Neural progenitor cell (in vitro differentiated cells): ENCODE data around the gene DVL1.

Experiments used
- EZH2 ChIP-seq: fragments of 200-600 bp; sonication (generic); IDR thresholded peaks from 2 replicates; pipeline ENCODE4 v1.6.1; 2017; ENCODE audit warnings: antibody characterized with exemption, mild to moderate bottlenecking, moderate library complexity
- EZH2phosphoT487 ChIP-seq: fragments of 200-600 bp; sonication (generic); IDR thresholded peaks from 2 replicates; pipeline ENCODE4 v1.6.1; 2017; ENCODE audit warnings: antibody characterized with exemption
- TF ChIP-seq, protein P1 (sequence below): fragments of 200-600 bp; sonication (generic); IDR thresholded peaks from 2 replicates; pipeline ENCODE4 v1.5.1; 2017; ENCODE audit warnings: antibody characterized with exemption, mild to moderate bottlenecking

DNA sequence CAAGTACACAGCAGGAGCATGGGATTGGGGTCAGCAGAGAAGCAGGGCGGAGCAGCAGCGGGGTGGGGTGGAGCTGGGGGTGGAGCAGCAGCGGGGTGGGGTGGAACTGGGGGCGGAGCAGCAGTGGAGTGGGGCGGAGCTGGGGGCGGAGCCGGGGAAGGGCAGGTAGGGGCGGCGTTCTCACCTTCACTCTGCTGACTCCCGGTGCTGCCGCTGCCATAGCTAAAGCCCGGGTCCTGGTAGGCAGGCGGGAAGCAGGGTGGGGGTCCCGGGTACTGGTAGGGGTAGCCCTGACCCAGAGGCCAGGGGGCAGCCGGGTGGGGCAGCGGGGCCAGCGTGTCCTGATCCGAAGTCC is 11.4 kb downstream of the DVL1 start:
- TF ChIP-seq, protein P1, sequence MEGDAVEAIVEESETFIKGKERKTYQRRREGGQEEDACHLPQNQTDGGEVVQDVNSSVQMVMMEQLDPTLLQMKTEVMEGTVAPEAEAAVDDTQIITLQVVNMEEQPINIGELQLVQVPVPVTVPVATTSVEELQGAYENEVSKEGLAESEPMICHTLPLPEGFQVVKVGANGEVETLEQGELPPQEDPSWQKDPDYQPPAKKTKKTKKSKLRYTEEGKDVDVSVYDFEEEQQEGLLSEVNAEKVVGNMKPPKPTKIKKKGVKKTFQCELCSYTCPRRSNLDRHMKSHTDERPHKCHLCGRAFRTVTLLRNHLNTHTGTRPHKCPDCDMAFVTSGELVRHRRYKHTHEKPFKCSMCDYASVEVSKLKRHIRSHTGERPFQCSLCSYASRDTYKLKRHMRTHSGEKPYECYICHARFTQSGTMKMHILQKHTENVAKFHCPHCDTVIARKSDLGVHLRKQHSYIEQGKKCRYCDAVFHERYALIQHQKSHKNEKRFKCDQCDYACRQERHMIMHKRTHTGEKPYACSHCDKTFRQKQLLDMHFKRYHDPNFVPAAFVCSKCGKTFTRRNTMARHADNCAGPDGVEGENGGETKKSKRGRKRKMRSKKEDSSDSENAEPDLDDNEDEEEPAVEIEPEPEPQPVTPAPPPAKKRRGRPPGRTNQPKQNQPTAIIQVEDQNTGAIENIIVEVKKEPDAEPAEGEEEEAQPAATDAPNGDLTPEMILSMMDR = no peak
- TF ChIP-seq EZH2 (no peak), EZH2phosphoT487 (no peak)
